Posterior vena cava (tissue), 2 donors: ENCODE data around the gene RABGEF1. TPM values are rescaled to one million over a fixed set of nuclear protein-coding genes. Genes with fewer than 3 reads are reported as not detected.
"Not testable (repeated sequence)": the region's sequence is repeated elsewhere in the genome, so short reads cannot be mapped to it uniquely, and the experiment has no call there.

Source experiments
- DNase-seq: peaks from one replicate; pipeline ENCODE4 v3.0.0-alpha.2; 2020; ENCODE audit warnings: low spot score
- intact Hi-C, 2 donors: fragments of 100-400 bp; cut with DNase I; formaldehyde crosslinking; loops; one replicate each; pipeline versions ENCODE4 v1.14.1 to v1.14.2; 2022 to 2023
- total RNA-seq, 2 donors: library from RNA; stranded (reverse); fragmentation: NEBNext Ultra II Directional; extraction: Animal tissue kit (Norgen Biotek cat#: 25700); gene quantifications; one replicate each; pipeline ENCODE4 v1.2.1, GENCODE V29; 2021
- donor health status: DM: yes; HTN: yes; CAD: no.
- donor health status: DM: yes; HTN: yes; CAD: no.

The RABGEF1 gene
- total RNA-seq, 2 donors from 2014 or later, result 29.9 to 39.6 TPM

DNA sequence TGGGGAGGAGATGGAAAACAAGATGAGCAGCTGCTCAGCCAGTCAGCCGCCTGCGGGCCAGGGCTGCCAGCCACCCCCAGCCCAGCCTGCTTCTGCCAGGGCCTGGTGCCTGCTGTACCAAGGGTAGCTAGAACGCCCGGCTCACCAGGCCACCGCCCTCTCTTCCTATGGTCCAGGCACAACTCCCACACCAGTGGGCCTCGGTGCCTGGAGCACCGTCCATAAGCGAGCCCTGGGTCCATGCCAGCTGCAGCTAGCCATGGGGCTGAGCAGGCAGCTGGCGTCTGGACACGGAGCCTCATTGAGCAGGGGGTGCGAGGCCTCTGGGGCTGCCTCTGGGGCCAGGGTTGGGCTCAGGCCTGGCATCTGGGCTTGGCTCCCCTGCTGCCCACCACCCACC, 8.5 kb upstream of the RABGEF1 start:
- DNase-seq, result no peak
- intact Hi-C loops, result loop anchor here in 1 of 2 donors (10.0 kb wide), 1 partner anchor 47 kb away; no protein-coding TSS in a partner anchor

DNA sequence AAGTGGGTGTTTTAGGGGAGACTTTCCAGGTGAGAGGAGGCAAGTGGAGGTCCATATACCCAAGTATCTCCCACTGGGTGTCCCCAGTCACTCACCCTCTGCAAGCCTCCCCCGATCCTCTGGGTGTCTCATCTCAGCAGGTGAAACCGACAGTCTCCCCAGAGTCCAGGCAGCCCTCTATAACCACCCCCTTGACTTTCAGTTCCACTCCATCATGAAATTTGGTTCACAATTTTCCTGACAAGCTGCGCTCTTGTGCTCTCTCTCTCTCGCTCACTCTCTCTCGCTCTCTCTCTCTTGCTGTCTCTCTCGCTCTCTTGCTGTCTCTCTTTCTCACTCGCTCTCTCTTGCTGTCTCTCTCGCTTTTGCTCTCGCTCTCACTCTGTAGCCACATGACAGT, 8.1 kb upstream of the RABGEF1 start:
- intact Hi-C loops, result loop anchor here in 1 of 2 donors (10.0 kb wide), 1 partner anchor 48 kb away; no protein-coding TSS in a partner anchor
- DNase-seq, result no peak

DNA sequence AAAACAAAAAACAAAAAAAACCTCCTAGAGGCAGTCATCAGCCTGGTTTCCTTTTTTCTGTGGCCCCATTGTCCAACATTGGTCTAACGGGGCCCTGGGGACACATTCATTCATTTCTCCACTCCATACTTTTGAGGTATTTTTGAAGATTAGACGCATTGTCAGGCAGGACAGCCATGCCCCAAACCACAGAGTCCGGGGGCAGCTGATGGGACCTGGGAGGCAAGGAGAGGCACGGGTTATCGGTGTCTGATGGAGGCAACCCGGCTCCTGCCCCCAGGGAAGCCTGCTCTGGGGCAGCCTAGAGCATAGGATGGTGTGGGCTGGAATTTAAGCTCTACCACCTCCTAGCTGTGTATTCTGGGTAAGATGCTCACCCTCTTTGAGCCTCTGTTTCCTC, 6.5 kb upstream of the RABGEF1 start:
- intact Hi-C loops, result loop anchor here in 1 of 2 donors (10.0 kb wide), 1 partner anchor 49 kb away; no protein-coding TSS in a partner anchor
- no peak for DNase-seq

DNA sequence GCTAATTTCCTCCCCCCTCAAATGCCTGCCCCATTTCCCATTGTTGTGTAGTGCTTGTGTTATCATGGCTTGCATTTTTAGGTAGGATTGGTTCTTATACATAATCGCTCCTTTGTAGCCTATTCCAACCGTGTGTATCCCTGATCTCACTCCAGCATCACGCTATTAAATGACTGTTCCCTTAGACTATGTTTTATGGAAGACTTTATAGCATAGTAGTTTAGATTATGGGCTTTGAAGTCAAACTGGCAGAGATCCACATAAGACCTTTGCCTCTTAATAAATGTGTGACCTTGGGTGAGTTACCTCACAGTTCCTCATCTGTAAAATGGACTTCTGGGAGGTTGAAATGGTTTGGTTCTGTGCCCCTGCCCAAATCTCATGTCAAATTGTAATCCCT, 5.4 kb upstream of the RABGEF1 start:
- intact Hi-C loops, result loop anchor here in 1 of 2 donors (10.0 kb wide), 1 partner anchor 50 kb away; no protein-coding TSS in a partner anchor
- no peak for DNase-seq

DNA sequence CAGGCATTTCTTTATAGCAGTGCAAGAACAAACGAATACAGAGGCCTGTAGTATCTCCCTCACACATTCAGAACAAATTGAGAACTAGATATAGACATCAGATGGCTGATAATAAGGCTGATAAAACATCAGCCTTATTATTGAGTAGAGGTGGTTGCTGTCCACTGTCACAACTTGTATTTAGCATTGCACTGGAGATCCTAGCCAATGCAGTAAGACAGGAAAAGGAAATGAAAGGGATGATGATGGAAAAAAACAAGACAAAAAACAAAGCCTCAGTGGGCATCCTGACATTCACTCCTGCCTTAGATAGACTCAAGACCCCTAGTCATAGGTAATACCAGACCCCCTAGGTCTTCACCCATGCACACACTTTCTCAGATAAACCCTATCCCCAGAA, 4.7 kb upstream of the RABGEF1 start:
- intact Hi-C loops, result loop anchor here in 1 of 2 donors (10.0 kb wide), 1 partner anchor 51 kb away; no protein-coding TSS in a partner anchor
- DNase-seq, result no peak

DNA sequence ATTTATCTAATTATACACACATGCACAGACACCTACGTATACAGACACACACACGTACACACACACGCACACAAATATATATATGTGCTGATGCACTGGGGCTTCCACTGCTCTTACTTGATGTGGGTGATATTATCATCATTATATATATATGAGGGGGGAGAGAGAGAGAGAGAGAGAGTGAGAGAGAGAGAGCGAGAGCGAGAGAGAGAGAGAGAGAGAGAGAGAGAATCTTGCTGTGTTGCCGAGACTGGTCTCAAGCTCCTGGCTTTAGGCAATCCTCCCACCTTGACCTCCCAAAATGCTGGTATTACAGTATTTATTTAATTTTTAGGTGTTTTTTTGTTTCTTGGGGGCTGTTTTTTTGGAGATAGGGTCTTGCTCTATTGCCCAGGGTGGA, 3.6 kb upstream of the RABGEF1 start:
- intact Hi-C loops, result loop anchor here in 1 of 2 donors (10.0 kb wide), 1 partner anchor 52 kb away; no protein-coding TSS in a partner anchor
- DNase-seq, result no peak

DNA sequence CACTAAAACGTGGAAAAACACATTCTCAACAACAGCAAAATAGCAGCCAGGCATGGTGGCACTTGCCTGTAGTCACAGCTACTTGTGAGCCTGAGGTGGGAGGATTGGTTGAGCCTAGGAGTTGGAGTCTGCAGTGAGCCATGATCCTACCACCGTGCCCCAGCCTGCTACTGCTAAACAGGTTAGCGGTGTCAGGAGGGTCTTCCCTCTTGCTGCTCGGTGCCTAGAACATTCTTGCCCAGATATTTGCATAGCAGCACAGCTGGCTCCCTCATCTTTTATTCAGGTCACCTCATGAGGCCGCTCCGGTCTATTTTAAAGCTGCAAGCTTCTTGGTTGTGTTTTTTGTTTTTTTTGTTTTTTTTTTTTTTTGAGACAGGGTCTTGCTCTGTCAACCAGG, 2.9 kb upstream of the RABGEF1 start:
- DNase-seq, result no peak
- intact Hi-C loops, result loop anchor here in 1 of 2 donors (10.0 kb wide), 1 partner anchor 53 kb away; no protein-coding TSS in a partner anchor

DNA sequence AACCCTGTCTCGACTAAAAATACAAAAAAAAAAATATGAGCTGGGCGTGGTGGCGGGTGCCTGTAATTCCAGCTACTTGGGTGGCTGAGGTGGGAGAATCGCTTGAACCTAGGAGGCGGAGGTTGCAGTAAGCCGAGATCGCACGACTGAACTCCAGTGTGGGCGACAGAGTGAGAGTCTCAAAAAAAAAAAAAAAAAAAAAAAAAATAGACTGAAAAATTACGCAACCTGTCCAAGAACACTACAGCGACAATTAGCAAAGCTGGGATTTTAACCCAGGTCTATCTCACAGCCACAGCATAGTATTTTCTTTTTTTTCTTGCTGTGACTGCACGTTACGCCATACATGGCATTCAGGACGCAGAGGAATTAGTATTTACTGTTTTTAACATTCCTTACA, 1.1 kb upstream of the RABGEF1 start:
- intact Hi-C loops, result loop anchor here in 1 of 2 donors (10.0 kb wide), 1 partner anchor 55 kb away; no protein-coding TSS in a partner anchor
- DNase-seq, result no peak

DNA sequence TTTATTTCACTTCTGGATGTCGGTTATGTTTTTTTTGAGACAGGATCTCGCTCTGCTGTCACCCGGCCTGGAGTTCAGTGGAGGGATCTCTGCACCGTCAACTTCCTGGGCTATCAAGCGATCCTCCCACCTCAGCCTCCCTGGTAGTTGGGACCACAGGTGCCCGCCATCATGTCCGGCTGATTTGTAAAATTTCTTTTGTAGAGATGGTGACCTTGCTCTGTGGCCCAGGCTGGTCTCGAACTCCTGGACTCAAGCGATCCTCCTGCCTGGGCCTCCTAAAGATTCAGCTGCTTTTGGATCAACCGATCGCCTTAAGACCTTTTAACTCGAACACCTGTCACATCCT, 606 bp upstream of the RABGEF1 start:
- intact Hi-C loops, result loop anchor here in 1 of 2 donors (10.0 kb wide), 1 partner anchor 55 kb away; no protein-coding TSS in a partner anchor
- DNase-seq, result no peak

DNA sequence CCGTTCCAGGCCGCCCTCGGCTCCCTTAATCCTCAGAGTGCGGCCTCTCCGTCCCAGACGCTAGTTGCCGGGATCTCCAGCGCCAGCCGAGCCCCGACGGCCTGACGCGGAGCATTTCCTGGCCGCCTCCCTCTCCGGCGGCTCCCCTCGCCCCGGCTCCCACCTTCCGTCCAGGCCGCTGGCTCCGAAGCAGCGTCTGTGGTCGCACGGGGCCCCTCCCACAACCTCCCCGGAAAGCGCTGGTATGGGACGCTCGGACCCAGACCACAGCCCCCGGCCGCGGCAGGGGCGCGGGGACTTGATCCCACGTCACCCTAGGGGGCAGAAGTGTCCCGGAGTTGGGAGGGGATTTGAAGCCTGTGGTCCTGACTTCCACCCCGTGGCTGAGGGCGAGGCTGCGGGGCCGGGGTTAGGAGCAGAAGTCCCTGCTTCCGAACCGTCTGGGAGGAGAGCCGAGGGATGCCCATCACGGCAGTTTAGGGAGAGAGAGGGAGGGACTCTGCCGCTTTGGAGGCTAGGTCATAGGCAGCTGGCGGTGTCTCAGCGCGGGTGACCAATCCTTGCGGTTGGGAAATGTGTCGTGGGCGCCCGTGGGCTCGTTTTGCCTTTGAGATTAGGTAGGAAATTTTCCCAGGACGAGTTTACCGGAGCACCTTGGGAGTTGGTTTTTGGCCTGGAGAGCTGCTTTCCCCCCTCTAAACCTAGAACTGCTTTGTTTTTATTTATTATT, 612 bp downstream of the RABGEF1 start:
- intact Hi-C loops, result not testable (repeated sequence)

DNA sequence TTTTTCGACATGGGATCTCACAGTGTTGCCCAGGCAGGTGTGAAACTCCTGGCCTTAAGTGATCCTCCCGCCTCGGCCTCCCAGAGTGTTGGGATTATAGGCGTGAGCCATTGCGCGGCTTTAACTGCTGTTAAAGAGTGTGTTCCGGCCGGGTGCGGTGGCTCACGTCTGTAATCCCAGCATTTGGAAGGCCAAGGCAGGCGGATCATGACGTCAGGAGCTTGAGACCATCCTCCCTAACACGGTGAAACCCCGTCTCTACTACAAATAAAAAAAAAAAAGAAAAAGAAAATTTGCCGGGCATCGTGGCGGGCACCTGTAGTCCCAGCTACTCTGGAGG, 1.1 kb downstream of the RABGEF1 start:
- no peak for DNase-seq
- intact Hi-C loops, result no loop called here

More for the DNA sequence above, 612 bp downstream of the RABGEF1 start:
- DNase-seq, result peak; percentile 90

DNA sequence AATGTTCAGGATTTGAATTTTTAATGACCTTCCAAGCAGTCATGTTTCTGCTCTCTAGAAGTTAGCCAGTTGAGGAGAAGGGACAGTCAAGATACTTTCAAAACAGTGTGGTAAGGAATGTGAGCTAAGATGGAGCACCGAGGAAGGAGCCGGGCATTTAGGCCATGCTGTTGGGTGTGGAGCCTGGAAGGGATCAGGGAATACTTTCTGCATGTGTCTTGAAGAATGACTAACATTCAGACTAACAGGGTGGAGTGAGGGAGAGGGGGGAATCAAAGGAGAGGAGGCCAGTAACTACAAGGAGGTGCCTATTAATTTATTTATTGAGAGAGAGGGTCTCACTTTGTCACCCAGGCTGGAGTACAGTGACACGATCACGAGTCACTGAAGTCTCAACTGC, 1.8 kb downstream of the RABGEF1 start:
- intact Hi-C loops, DNase-seq: not testable (repeated sequence)

DNA sequence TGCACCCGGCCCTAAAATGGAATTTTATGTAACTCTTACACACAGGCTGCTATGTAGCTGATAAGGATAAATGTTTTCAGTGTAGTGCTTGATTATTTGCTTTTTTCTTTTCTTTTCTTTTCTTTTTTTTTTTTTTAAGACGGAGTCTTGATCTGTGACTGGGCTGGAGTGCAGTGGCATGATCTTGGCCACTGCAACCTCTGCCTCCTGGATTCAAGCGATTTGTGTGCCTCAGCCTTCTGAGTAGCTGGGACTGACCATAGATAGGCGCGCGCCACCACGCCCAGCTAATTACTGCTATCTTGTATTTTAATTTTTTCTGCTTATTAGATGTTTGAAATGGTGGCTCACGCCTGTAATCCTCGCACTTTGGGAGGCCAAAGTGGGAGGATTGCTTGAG, 3.4 kb downstream of the RABGEF1 start:
- intact Hi-C loops, result no loop called here
- no peak for DNase-seq

DNA sequence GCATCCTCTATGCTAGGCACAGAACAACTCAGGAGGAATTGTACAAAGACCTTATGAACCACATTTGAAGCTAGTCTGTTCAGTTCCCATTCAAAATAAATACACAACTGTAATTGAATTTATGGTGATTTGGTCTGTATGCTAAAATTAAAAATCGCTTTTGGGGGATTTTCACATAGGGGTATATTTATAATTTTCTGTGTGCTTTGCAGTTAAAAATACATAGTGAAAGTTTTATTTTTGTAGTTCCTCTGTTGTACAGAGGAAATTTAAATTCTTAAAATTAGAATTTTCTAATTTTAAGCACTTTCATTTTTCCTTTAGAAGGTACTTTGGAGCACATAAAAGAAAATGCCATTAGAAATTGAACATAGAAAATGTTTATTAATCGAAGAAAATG, 6.9 kb downstream of the RABGEF1 start:
- no peak for DNase-seq
- intact Hi-C loops, result no loop called here

DNA sequence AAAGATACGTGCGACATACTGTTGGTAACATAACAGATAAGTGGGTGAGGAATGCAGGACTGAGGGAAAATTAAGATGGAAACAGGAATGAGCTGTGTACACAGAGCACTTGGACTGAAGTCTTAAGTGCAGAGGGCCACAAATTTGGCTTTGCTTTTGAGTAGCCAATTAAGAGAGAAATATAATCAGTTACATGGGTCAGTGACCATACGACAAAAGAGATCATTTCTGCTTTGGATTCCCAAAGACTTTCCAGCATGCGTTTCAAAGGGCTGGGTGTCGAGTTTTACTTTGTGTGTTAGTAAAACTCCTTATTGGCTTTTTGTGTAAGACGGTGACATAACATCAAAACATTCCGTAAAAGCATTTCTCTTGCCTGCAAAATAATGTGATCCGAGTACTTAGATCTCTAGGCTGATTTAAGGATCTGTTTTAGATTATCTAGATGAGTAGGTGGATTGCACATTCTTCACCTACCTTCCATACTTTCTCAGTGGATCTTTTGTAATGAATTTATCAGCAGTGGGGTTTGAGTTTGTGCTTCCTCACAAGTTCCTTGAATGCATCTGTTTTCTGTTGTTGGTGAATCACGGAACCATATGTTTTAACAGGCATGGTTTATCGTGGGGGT, 7.5 kb downstream of the RABGEF1 start:
- no peak for DNase-seq
- intact Hi-C loops, result no loop called here

DNA sequence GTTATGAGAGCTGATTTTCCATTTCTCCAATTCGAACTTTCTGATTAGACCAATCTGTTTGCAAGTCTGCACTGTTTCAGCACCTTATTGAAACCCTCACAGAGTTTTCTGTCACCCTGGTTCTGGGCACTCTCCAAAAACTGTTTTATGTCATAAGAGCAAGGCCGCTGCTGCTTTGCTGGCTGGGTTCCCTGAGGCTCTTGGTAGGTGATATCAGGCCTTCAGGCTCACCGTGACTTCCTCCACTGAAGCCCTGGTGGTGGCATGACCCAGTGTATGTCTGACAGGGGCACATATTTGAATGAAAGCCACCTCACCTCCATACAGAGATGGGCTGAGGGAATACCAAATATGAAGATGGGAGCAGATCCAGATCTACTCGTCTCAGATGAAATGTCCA, 8.3 kb downstream of the RABGEF1 start:
- DNase-seq, result no peak
- intact Hi-C loops, result no loop called here

DNA sequence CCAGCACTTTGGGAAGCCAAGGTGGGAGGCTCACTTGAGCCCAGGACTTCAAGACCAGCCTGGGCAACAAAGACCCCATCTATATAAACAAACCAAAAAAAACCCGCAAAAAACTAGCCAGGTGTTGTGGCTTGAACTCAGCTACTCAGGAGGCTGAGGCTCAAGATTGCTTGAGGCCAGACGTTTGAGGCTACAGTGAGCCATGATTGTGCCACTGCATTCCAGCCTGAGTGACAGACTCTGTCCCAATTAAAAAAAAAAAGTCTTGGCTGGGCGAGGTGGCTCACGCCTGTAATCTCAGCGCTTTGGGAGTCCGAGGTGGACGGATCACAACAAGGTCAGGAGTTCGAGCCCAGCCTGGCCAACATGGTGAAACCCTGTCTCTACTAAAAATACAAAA, 11.4 kb downstream of the RABGEF1 start:
- no peak for DNase-seq
- intact Hi-C loops, result no loop called here

DNA sequence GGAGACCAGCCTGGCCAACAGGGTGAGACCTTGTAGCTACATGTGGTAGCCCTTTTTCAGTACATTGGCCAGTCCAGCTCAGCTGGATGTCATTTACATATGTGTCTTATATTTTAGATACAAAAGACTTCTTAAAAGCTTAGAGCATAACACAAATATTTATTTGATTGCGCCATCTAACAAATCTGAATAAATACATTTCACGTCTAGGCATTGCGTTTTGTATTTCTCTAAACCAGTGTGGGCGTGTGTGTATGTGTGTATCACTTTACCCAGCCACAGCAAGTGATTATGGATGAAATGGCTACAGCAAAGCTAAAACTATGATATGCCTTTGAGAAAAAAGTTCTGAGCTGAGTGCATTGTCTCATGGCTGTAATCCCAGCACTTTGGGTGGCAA, 14.0 kb downstream of the RABGEF1 start:
- intact Hi-C loops, result no loop called here

DNA sequence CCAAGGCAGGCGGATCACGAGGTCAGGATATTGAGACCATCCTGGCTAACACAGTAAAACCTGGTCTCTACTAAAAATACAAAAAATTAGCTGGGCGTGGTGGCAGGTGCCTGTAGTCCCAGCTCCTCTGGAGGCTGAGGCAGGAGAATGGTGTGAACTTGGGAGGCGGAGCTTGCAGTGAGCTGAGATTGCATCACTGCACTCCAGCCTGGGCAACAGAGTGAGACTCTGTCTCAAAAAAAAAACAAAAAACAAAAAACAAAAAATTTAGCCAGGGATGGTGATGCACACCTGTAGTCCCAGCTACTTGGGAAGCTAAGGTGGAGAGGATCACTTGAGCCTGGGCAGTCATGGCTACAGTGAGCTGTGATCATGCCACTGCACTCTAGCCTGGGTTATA, 14.5 kb downstream of the RABGEF1 start:
- DNase-seq, intact Hi-C loops: not testable (repeated sequence)

More for the DNA sequence above, 14.0 kb downstream of the RABGEF1 start:
- no peak for DNase-seq

DNA sequence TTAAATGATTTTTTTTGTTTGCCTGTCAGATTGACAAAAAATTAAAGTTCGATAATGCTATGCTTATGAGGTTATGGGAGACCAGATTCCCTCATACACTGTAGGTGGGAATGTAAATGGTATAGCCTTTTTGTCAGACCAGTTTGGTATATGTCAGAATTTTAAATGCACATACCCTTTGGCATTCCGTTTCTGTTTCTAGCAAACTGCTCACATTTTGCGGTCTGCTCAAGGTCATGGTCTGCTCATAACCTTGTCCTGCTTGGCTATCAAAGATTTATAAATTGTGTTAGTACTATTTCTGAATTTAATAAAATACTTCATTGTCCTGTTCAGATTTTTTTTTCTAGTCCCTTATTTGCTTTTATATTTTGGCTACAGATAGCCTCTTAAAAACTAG, 15.7 kb downstream of the RABGEF1 start:
- not testable (repeated sequence) for DNase-seq

DNA sequence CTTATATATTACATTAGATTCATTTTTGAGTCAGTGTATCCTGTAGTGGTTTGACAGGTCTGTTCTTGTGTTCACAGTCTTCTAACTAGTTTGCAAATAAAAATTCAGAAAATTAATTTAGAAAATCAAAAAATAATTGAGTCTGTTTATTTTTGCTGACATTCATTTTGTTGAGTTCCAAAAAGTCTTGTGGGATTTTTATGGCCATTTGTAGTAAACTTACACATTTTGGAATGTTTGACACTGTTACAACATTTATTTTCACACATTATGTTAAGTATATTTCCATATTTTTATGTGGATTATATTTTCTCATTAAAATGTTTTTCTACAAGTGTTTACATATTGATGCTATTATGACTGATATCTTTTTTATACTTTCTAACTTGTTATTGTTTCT, 16.4 kb downstream of the RABGEF1 start:
- DNase-seq, result no peak

More for the DNA sequence above, 15.7 kb downstream of the RABGEF1 start:
- intact Hi-C loops, result not testable (repeated sequence)

More for the DNA sequence above, 16.4 kb downstream of the RABGEF1 start:
- intact Hi-C loops, result no loop called here
